Measurements from ENCODE around the gene MZB1. TPM values are rescaled to one million over a fixed set of nuclear protein-coding genes. Genes with fewer than 3 reads are reported as not detected.
A peak's percentile ranks its signal among the peaks of the same experiment; 100 is the strongest.

Gene MZB1
- total and polyA plus RNA-seq, 2 donors (not counting 1 experiment from before 2014, with no cell fraction given) = 0.17 TPM; not detected in 1

GRCh38 chr5:139368613-139369012, 21.1 kb downstream of the MZB1 start:
- Histone ChIP-seq H3K4me1 (ENCODE audit: control insufficient read depth, extremely low read depth, insufficient read depth, low read length) (no peaks in the 10 kb centered on the region), H3K27ac (ENCODE audit: insufficient read depth, low read length) (no peak overlapping the region), H3K9ac (ENCODE audit: insufficient read depth, low read length) (no peak overlapping the region), H3K79me2 (ENCODE audit: control insufficient read depth, insufficient read depth, low read length) (no peaks in the 10 kb centered on the region), H2AFZ (ENCODE audit: low read length) (no peak overlapping the region), H3K36me3 (ENCODE audit: control insufficient read depth, insufficient read depth, low read length) (peaks cover 2% of the 10 kb centered on the region), H3K27me3 (ENCODE audit: control insufficient read depth, insufficient read depth, low read length) (no peaks in the 10 kb centered on the region), H4K20me1 (ENCODE audit: control insufficient read depth, extremely low read depth, insufficient read depth, low read length) (no peaks in the 10 kb centered on the region), H3K4me3 (replicated peaks in 1 of 4; ENCODE audit: control extremely low read depth in 1 of 4, insufficient read depth in 1 of 4, low read depth in 3 of 4, low read length in 4 of 4) (no peak overlapping the region), H3K9me3 (ENCODE audit: control insufficient read depth, insufficient read depth, low read depth, low read length) (no peaks in the 10 kb centered on the region), H3K4me2 (ENCODE audit: extremely low read depth, insufficient read depth, low read length) (no peak overlapping the region)
- TF ChIP-seq EZH2 (IDR thresholded peaks at IDR 0.05; ENCODE audit: low read length, missing control alignments) (no peak), CTCF (conservative IDR thresholded peaks at IDR 0.05 in 1 of 2, IDR thresholded peaks at IDR 0.05 in 1 of 2; ENCODE audit: low read depth in 1 of 2, low read length in 2 of 2) (peak in 1 of 2 donors; percentile 9)
- peak in 1 of 2 donors; percentile 47 for DNase-seq (ENCODE audit: low read depth in 2 of 2)

GRCh38 chr5:139364466-139364865, 25.2 kb downstream of the MZB1 start:
- no peaks in the 10 kb centered on the region for H4K20me1 ChIP-seq (ENCODE audit: control insufficient read depth, extremely low read depth, insufficient read depth, low read length)
- no peak overlapping the region for H3K27ac ChIP-seq (ENCODE audit: insufficient read depth, low read length)
- H2AFZ ChIP-seq (ENCODE audit: low read length) = no peak overlapping the region
- no peaks in the 10 kb centered on the region for H3K27me3 ChIP-seq (ENCODE audit: control insufficient read depth, insufficient read depth, low read length)
- H3K4me3 ChIP-seq (replicated peaks in 1 of 4; ENCODE audit: control extremely low read depth in 1 of 4, insufficient read depth in 1 of 4, low read depth in 3 of 4, low read length in 4 of 4) = no peak overlapping the region
- peaks cover 22% of the 10 kb centered on the region for H3K79me2 ChIP-seq (ENCODE audit: control insufficient read depth, insufficient read depth, low read length)
- no peak for TF ChIP-seq EZH2 (IDR thresholded peaks at IDR 0.05; ENCODE audit: low read length, missing control alignments)
- H3K4me2 ChIP-seq (ENCODE audit: extremely low read depth, insufficient read depth, low read length) = no peak overlapping the region
- no peaks in the 10 kb centered on the region for H3K4me1 ChIP-seq (ENCODE audit: control insufficient read depth, extremely low read depth, insufficient read depth, low read length)
- peaks cover 2% of the 10 kb centered on the region for H3K36me3 ChIP-seq (ENCODE audit: control insufficient read depth, insufficient read depth, low read length)
- H3K9me3 ChIP-seq (ENCODE audit: control insufficient read depth, insufficient read depth, low read depth, low read length) = no peaks in the 10 kb centered on the region
- DNase-seq (ENCODE audit: low read depth in 2 of 2) = no peak
- H3K9ac ChIP-seq (ENCODE audit: insufficient read depth, low read length) = no peak overlapping the region

DNA sequence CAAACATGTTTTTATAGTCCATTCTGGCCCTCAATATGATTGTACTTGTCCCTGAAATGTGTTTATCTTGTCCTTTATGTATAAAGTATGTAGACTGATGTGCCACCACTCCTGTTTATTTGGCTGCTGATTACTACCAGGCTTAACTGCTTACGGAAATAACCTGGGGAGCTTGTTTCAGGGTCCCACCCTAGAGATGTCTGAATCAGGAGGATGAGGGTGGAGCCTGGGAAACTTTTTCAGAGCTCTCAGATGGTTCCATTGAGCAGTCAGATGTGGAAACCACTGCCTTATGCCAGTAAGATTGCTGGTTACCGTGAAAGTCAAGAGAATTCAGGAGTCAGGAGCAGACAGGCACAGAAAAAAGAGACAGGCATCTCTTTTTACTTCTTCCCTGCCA, 25.8 kb downstream of the MZB1 start:
- Histone ChIP-seq H3K9ac (ENCODE audit: insufficient read depth, low read length) (no peak overlapping the region), H3K4me1 (ENCODE audit: control insufficient read depth, extremely low read depth, insufficient read depth, low read length) (no peaks in the 10 kb centered on the region), H3K79me2 (ENCODE audit: control insufficient read depth, insufficient read depth, low read length) (peaks cover 23% of the 10 kb centered on the region), H2AFZ (ENCODE audit: low read length) (no peak overlapping the region), H3K27ac (ENCODE audit: insufficient read depth, low read length) (no peak overlapping the region), H4K20me1 (ENCODE audit: control insufficient read depth, extremely low read depth, insufficient read depth, low read length) (no peaks in the 10 kb centered on the region), H3K27me3 (ENCODE audit: control insufficient read depth, insufficient read depth, low read length) (no peaks in the 10 kb centered on the region), H3K4me2 (ENCODE audit: extremely low read depth, insufficient read depth, low read length) (no peak overlapping the region), H3K36me3 (ENCODE audit: control insufficient read depth, insufficient read depth, low read length) (peaks cover 2% of the 10 kb centered on the region), H3K4me3 (replicated peaks in 1 of 4; ENCODE audit: control extremely low read depth in 1 of 4, insufficient read depth in 1 of 4, low read depth in 3 of 4, low read length in 4 of 4) (no peak overlapping the region), H3K9me3 (ENCODE audit: control insufficient read depth, insufficient read depth, low read depth, low read length) (no peaks in the 10 kb centered on the region)
- TF ChIP-seq CTCF (conservative IDR thresholded peaks at IDR 0.05 in 1 of 2, IDR thresholded peaks at IDR 0.05 in 1 of 2; ENCODE audit: low read depth in 1 of 2, low read length in 2 of 2) = no peak
- TF ChIP-seq EZH2 (IDR thresholded peaks at IDR 0.05; ENCODE audit: low read length, missing control alignments) = no peak
- DNase-seq (ENCODE audit: low read depth in 2 of 2) = no peak

All from fibroblast of lung (primary cell).